Measurements from ENCODE around the gene WFS1.

GRCh38 chr4:6288342-6288741, 18.7 kb downstream of the WFS1 start:
- TF ChIP-seq, protein P1, sequence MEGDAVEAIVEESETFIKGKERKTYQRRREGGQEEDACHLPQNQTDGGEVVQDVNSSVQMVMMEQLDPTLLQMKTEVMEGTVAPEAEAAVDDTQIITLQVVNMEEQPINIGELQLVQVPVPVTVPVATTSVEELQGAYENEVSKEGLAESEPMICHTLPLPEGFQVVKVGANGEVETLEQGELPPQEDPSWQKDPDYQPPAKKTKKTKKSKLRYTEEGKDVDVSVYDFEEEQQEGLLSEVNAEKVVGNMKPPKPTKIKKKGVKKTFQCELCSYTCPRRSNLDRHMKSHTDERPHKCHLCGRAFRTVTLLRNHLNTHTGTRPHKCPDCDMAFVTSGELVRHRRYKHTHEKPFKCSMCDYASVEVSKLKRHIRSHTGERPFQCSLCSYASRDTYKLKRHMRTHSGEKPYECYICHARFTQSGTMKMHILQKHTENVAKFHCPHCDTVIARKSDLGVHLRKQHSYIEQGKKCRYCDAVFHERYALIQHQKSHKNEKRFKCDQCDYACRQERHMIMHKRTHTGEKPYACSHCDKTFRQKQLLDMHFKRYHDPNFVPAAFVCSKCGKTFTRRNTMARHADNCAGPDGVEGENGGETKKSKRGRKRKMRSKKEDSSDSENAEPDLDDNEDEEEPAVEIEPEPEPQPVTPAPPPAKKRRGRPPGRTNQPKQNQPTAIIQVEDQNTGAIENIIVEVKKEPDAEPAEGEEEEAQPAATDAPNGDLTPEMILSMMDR (conservative IDR thresholded peaks at IDR 0.05) = no peak
- no peak for TF ChIP-seq EZH2 (IDR thresholded peaks at IDR 0.05; ENCODE audit: low read depth)
